Stimulated activated CD8-positive, alpha-beta memory T cell treated with anti-CD3 and anti-CD28 coated beads, Interleukin-7, amount 100 ng/mL, for 4 hours (primary cell): ENCODE data around the gene VRK1.
"Not testable (repeated sequence)": the region's sequence is repeated elsewhere in the genome, so short reads cannot be mapped to it uniquely, and the experiment has no call there.

ENCODE experiments used
- DNase-seq, 2 donors: peaks; one replicate each; pipeline ENCODE4 v3.0.0-alpha.2; 2020; ENCODE audit warnings: low read depth in 2 of 2

VRK1 gene

GRCh38 chr14:96881713-96882112 lies 84.5 kb downstream of the VRK1 start:
- DNase-seq, result no peak

DNA sequence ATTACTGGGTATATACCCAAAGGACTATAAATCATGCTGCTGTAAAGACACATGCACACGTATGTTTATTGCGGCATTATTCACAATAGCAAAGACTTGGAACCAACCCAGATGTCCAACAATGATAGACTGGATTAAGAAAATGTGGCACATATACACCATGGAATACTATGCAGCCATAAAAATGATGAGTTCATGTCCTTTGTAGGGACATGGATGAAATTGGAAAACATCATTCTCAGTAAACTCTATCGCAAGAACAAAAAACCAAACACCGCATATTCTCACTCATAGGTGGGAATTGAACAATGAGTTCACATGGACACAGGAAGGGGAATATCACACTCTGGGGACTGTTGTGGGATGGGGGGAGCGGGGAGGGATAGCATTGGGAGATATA lies 86.8 kb downstream of the VRK1 start:
- not testable (repeated sequence) for DNase-seq

GRCh38 chr14:96888158-96888557 lies 91.0 kb downstream of the VRK1 start:
- DNase-seq, result no peak

DNA sequence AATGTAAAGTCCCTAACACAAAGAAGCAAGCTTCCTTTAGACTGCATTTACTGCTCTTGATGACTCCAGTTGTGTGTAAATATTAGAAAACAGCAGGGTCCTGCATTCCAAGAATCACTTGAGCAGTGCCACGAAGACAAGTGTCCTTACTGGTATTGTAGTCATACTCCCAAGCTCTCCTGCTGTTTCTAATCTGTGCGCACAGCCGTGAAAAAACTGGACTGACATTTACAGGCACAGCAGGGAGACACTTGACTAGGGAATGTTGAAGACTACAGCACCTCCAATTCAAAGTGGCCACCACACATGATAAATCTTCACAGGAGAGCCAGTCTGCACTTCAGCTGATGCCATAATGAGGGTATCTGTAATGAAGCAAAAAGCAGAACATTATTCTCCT lies 91.4 kb downstream of the VRK1 start:
- no peak for DNase-seq

GRCh38 chr14:96889091-96889490 lies 91.9 kb downstream of the VRK1 start:
- no peak for DNase-seq

DNA sequence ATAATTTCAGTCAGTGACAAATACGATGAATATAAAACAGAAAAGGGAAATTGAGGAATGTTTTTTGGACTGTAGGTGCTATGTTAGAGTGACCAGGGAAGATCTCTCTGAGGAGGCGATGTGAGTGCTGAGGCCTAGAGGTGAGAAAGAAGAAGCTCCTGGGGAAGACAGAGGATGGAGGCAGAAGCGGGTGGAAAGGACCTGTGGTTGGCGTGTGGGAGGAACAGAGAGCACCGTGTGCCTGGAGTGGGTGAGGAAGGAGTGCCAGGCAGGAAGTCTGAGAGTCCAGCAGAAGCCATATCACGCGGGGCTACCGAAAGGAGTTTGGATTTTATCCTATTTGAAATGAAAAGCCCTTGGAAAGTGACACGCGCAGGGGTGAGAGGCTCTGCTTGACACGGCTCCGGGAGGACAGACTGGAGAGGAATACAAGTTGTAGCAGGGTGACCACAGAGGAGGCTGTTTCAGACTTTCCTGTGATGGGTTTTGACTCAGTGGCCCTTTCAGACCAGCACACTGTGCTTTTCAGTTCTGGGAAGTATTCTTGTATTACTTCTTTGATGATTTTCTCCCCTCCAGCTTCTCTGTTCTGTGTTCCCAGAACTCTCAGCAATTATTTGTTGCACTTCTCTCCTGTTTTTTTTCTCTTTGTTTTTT lies 96.9 kb downstream of the VRK1 start:
- DNase-seq, result no peak

DNA sequence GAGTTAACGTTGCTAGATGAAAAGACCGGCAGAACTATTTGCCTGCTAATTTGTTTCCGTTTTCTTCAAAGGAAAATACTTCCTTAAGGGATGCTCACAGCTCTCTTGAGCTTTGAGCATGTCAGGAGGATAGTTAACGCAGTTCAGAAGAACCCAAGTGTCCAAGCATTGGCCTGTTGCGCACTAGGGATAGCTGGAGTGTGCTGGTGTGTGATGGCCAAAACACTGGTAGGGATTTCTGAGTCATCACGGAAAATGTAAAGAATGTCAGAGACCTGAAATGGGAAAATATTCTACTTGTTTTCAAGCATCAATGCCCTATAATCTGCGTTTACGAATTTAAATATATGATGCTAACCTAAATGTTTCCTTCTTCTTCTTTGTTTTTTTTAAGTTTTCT lies 97.8 kb downstream of the VRK1 start:
- DNase-seq, result no peak

DNA sequence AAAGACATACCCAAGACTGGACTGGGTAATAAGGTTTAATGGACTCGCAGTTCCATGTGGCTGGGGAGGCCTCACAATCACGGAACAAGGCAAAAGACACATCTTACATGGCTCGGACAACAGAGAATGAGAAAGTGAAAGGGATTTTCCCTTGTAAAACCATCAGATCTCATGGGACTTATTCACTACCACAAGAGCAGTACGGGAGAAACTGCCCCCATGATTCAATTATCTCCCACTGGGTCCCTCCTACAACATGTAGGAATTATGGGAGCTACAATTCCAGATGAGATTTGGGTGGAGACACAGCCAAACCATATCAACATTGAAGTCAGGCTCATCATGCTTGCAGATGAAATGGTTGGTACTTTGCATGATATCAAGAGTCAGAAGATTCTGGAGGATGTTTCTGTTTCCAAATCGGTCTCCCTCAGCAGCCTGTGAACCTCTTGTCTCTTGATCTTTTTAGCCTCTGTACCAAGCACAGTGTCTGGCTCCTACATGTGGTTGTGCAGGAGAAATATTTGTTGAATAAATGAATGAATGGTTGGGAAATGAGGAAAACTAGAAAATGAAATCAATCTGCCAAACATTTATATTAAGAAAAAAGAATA lies 98.6 kb downstream of the VRK1 start:
- no peak for DNase-seq

- no peak for DNase-seq
Measured at GRCh38 chr14:96897184-96897583, 100.0 kb downstream of the VRK1 start.

DNA sequence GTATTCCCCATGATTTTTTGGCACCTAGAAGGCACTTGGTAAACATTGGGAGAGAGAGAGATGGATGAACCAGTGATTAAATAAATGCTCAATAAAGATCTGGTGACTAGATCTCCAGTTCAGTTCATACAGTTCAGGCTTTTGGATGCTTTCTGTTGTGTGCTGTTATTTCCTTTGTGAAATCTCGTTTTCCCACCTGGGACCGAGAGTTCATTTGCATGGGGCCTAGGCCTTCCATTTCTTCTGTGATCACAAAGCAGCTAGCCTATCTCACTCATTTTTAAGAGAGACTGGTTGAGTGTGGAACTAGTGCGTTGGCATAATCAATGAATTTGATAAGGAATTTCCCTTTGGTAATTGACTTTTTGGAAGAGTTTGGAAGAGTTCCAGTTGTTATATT lies 104.0 kb downstream of the VRK1 start:
- DNase-seq, result no peak

- no peak for DNase-seq
Measured at GRCh38 chr14:96902004-96902403, 104.8 kb downstream of the VRK1 start.

GRCh38 chr14:96903444-96904023 lies 106.4 kb downstream of the VRK1 start:
- DNase-seq, result no peak

DNA sequence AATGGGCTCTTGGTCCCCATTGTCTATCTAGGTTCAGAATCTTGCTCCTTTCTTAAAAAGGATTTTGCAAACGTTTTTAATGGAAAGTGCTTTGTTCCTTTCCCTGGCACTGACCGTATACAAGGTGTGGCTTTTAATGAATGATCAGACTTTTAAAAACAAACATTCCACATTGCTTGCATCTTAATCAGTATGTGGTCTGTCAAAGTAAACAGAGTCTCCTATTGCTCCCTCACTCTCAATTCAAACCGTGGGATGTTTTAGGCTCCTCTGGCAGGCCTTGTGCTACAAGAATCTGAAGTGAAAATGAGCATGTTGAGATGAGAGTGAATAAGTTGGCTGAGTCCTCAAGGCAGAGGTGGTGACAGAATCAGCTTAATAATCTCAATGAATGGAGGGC lies 107.0 kb downstream of the VRK1 start:
- DNase-seq, result no peak

DNA sequence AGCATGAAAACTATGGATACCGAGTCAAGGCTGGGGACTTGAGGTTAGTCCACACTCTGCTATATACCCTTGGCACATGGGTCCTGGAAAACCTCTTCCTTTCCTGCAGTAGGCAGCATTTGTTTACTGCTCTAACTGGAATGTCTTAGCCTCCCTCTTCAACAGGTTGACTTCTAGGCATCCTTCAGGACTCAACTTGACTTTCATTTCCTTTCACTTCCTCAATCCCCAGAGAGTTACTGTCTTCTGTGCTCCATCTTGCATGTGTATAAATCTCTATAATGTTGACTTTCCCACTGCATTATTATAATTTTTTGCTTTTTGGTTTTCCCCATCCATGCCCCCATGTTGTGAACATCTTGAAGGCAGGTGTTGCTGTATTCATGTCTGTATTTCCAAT lies 107.9 kb downstream of the VRK1 start:
- no peak for DNase-seq

GRCh38 chr14:96905825-96906224 lies 108.6 kb downstream of the VRK1 start:
- DNase-seq, result no peak

DNA sequence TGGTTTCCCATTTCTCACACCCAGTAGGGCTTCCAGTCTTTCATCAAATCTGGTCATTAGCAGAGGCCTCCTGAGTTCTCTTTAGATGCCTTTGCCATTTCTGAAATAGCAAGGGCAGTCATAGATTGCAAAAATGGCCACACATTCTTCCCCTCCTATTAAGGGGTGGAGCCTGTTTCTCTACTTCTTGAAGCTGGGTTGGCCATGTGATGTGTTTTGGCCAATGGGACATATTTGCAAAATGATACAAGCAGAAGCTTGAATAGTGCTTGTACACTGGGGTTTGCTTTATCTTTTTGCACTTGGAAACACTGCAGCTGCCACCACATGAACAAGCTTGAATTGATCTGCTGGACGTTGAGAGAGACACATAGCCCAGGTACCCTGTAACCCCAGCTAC lies 109.3 kb downstream of the VRK1 start:
- DNase-seq, result no peak

GRCh38 chr14:96909841-96910364 lies 112.7 kb downstream of the VRK1 start:
- DNase-seq, result no peak

DNA sequence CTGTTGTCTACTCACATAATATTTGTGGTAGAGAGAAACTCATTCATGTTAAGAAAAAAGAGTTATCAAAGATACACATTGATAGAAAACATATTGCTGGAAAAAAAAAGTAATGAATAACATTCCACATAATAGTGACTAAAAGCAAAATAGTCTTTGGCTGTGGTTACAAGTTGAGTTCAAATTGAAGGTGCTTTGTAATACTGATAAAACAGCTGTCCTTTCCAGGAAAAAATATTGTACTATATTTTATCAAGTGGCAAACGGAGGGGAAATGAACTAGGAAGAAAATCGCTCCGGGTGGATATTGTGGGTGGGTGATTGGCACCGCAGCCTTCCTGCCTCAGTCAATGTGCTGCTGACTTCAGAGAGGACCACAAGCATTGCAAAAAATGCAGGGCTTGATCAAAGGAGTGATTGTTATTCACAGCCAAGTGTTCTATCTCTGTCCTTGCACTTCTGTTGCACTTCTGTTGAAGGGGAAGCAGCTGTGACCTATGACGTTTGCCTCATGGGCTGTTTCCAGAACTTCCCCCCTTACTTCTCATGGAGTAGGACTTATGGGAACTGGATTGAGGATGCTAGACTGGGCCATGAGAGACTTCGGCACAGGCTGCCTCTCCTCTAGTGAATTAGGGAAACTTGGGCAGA lies 114.4 kb downstream of the VRK1 start:
- DNase-seq, result no peak

DNA sequence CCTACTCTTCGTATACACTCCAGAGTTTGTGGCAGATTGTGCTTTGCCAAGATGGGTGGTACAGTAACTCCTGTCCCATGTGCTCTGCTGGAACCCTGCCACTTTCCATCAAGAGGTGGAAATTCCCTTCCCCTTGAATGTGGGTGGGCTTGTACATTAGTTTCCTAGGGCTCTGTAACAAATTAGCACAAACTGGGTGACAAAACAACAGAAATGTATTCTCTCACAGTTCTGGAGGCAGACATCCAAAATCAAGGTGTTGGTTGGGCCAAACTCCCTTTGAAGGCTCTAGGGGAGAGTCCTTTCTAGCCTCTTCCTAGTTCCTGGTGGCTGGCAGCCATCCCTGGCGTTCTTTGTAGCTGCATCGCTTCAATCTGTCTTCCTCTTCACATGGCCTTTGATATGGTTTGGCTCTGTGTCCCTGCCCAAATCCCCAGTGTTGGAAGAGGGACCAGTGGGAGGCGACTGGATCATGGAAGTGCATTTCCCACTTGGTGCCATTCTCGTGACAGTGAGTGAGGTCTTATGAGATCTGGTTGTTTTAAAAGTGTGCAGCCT lies 117.5 kb downstream of the VRK1 start:
- DNase-seq, result no peak

GRCh38 chr14:96915478-96915877 lies 118.3 kb downstream of the VRK1 start:
- no peak for DNase-seq

GRCh38 chr14:96916751-96917150 lies 119.6 kb downstream of the VRK1 start:
- DNase-seq, result no peak

GRCh38 chr14:96917442-96917963 lies 120.3 kb downstream of the VRK1 start:
- no peak for DNase-seq
